ENCODE data around the gene NDUFA12. TPM values are rescaled to one million over a fixed set of nuclear protein-coding genes. Genes with fewer than 3 reads are reported as not detected.

NDUFA12 gene
- 78.6 and 84.9 TPM in 2 replicates for total RNA-seq

DNA sequence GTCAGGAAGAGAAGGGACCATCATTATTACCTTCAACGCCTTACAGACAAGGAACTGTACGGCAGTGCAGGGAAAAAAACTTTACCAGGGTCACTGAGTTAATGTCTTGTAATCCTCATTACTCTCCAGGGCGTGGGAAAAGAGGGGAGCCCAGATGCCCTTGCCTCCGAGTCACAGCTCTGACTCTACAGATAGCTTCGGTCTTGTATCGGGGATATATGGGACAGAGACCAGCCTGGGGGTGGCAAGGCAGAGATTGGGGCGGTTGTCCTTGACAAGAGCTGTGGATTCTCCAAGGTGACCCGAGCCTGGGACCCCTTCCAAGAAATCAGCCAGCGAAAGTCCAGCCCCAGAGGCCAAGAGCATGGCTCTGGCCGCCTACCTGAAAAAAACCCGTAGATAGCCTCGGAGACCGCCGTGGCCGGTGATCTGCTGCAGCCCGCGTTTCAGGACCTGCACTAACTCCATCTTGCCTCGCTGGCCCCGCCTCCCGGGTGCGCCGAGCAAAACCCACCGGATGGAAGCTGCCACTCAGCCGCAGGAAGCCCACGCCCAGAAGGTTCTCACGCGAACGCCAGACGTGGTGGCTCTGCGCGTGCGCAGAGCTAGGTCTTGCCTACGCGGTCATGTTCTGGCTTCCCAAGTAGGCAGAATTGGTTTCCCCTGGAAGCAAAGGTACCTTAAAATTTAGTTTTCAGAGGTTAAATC, at the start of gene NDUFA12:
Gene NDUFA12 (minus strand): TSS at position 485 of the 708 bp plus-strand sequence. CDS start 17 bp downstream, at position 468.

Other genes starting within 250 kb of the NDUFA12 start
- 15.2 and 18.6 TPM in 2 replicates for gene NR2C1, start 69.9 kb upstream of the NDUFA12 start, total RNA-seq
- gene FGD6, start 213.8 kb upstream of the NDUFA12 start, total RNA-seq: 17.6 and 23.1 TPM in 2 replicates
- 90.8 and 105 TPM in 2 replicates for gene VEZT, start 214.1 kb upstream of the NDUFA12 start, total RNA-seq